GM13977 (cell line): ENCODE results near the gene ABHD16A.

Experiments
- DNase-seq: peaks from one replicate; pipeline ENCODE4 v3.0.0; 2012; ENCODE audit warnings: low spot score
- in situ Hi-C: fragments of 300-500 bp; cut with MboI; formaldehyde crosslinking; loops from one replicate; pipeline ENCODE4 v1.12.0; 2022; ENCODE audit warnings: low sequenced_read_pairs, low pct_unique_long_range_greater_than_20kb, mixed read lengths, inconsistent platforms; ENCODE audit not compliant: unreplicated experiment
- TF ChIP-seq, protein P1 (sequence below): IDR thresholded peaks from 2 replicates; pipeline ENCODE4 v1.5.1; 2012; ENCODE audit warnings: mild to moderate bottlenecking, control low read depth; ENCODE audit not compliant: insufficient read depth; ENCODE audit errors: extremely low read depth, missing control alignments

ABHD16A gene

DNA sequence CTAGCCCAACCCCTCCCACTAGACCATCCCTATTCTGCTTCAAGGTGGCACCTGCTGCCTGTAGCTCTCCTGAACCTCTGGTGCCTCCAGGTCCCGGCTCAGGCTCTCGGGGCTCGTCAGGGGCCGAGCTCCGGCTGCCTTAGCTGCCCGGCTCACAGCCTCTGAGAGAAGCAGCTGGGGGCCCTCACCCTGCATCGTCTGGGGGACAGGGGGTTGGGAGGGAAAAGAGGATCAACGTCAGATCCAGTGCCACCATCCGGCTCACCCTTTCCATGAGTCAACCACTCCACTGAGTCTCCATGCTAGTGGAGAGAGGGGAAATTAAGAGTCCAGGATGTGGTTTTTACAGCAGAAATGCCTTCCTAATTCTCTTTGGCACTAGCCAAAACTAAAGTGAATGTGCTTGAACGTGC is 63.7 kb downstream of the ABHD16A start:
- DNase-seq = no peak
- in situ Hi-C loops = no loop called here
- TF ChIP-seq, protein P1, sequence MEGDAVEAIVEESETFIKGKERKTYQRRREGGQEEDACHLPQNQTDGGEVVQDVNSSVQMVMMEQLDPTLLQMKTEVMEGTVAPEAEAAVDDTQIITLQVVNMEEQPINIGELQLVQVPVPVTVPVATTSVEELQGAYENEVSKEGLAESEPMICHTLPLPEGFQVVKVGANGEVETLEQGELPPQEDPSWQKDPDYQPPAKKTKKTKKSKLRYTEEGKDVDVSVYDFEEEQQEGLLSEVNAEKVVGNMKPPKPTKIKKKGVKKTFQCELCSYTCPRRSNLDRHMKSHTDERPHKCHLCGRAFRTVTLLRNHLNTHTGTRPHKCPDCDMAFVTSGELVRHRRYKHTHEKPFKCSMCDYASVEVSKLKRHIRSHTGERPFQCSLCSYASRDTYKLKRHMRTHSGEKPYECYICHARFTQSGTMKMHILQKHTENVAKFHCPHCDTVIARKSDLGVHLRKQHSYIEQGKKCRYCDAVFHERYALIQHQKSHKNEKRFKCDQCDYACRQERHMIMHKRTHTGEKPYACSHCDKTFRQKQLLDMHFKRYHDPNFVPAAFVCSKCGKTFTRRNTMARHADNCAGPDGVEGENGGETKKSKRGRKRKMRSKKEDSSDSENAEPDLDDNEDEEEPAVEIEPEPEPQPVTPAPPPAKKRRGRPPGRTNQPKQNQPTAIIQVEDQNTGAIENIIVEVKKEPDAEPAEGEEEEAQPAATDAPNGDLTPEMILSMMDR = no peak

DNA sequence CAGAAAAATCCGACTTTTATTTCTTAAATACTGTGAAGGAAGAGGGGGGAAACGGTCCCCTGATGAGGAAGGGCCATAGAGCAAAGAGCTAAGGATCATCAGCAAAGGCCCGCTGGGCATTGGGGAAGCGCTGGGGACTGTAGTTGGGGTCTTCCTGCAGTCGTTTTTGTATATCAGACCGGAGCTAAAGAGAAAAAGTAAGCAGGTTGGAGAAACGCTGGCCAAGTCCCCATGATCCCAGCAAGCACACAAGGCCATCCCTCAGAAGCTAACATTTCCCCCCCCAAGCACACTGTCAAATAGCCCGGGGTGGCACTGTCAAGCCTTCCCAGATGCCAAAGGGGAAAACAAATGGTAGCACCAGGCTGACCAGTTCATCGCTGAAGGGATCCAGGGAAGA is 64.1 kb downstream of the ABHD16A start:
- TF ChIP-seq, protein P1 = no peak
- in situ Hi-C loops = no loop called here
- no peak for DNase-seq
